Measurements from ENCODE around the gene TRNP1.

TRNP1 gene

GRCh38 chr1:26972821-26973220 is 20.7 kb upstream of the TRNP1 start:
- DNase-seq: no peak

- no peak for DNase-seq
These were observed 16.6 kb upstream of the TRNP1 start for GRCh38 chr1:26976621-26977510.

DNA sequence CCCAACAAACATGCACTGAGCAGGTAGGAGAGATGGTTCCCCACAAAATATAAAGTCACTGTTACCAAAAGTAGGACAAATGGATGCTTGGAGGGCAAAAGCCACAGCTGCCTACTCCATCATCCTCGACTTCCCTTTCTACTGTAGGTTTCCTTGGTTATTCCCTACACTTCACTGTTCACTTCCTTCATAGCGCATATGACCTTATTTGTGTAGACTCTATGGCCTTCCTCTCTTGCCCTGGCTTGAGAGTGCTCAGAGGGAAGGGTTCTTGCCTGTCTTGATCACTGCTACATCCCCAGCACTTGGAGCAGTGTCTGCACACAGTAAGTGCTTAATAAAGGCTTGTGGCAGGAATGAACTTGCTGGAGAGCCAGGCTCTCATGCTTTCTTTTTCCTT is 14.6 kb upstream of the TRNP1 start:
- DNase-seq: peak; percentile 70 to 82

DNA sequence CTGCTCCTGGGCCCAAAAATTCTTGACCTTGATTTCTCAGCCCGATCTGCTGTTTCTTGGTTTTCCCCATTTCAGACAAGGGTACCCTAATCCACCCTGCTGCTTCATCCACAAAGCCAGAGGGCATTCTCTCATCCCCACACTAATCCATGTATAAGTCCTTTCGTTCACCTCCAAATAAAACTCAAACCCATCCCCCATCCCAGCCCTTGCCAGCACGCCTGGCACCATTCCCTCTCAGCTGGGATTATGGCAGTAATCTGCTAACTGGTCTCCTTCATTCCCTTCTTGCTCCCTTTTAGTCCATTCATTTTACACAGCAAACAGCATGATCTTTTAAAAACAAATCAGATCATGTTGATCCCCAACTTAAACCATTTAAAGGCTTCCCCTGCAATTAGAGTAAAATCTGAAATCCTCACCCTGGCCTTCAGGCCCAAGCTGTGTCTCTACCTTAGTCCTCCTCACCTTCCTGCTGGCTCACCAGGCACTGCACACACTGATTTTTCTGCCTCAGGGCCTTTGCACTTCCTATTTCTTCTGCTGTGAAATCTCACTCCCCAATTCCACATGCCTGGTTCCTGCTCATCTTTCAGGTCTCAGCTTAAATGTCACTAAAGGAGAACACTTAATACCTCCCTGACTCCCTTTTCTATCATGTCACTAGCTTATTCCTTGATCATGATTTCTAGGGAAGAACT is 12.2 kb upstream of the TRNP1 start:
- no peak for DNase-seq

GRCh38 chr1:26983863-26984262 is 9.6 kb upstream of the TRNP1 start:
- DNase-seq: no peak

DNA sequence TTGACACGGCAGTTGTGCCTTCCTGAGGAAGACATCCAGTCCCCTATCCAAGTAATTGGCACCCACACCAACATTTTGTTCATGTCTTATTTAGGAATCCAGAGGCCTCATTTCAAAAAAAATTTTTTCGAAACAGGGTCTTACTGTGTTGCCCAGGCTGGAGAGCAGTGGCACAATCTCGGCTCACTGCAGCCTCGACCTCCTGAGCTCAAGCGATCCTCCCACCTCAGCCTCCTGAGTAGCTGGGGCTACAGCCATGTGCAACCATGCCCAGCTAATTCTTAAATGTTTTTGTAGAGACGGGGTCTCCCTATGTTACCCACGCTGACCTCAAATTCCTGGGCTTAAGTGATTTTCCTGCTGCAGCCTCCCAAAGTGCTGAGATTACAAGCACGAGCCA is 9.2 kb upstream of the TRNP1 start:
- no peak for DNase-seq

DNA sequence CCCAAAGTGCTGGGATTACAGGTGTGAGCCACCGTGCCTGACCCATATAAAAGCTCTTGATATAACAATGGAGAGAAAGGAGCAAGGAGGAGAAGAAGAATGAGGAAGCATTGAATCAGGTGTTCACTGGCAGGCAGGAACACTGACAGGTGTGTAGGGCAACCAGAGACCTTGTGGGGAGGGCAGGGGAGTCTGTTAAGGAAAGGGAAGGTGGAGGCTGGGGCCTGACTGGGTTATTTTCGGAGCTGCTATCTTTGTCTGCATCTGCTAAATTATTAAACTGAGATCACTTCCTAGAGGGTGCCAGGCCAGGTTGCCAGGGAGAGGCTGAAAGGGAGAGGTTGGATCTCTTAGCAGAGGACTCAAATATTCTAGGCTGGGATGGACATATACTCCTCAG is 6.8 kb upstream of the TRNP1 start:
- no peak for DNase-seq

GRCh38 chr1:26989403-26990109 is 3.9 kb upstream of the TRNP1 start:
- DNase-seq: peak in 1 of 2 donors; percentile 31

GRCh38 chr1:26991310-26992116 is 2.0 kb upstream of the TRNP1 start:
- peak; percentile 52 to 60 for DNase-seq

DNA sequence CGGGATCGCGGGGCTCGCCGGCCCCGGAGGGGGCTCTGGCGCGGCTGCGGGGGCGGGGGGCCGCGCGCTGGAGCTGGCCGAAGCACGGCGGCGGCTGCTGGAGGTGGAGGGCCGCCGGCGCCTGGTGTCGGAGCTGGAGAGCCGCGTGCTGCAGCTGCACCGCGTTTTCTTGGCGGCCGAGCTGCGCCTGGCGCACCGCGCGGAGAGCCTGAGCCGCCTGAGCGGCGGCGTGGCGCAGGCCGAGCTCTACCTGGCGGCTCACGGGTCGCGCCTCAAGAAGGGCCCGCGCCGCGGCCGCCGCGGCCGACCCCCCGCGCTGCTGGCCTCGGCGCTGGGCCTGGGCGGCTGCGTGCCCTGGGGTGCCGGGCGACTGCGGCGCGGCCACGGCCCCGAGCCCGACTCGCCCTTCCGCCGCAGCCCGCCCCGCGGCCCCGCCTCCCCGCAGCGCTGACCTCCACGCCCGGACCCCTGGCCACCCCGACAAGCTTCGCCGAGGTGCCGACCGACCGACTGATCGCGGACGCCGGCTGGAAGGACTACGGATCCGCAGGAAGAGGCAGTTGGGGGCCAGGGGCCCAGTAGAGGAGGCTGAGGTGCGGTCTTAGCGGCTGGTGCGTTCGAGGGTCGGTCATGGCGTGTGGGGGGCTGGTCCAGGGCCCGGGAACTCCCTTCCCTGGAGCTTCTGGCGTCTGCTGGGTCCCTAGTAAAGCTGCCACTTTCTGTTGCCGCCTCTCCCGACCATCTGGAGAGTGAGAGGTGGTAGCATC is 711 bp downstream of the TRNP1 start:
- DNase-seq: no peak

GRCh38 chr1:26994787-26995517 is 1.5 kb downstream of the TRNP1 start:
- DNase-seq: no peak

DNA sequence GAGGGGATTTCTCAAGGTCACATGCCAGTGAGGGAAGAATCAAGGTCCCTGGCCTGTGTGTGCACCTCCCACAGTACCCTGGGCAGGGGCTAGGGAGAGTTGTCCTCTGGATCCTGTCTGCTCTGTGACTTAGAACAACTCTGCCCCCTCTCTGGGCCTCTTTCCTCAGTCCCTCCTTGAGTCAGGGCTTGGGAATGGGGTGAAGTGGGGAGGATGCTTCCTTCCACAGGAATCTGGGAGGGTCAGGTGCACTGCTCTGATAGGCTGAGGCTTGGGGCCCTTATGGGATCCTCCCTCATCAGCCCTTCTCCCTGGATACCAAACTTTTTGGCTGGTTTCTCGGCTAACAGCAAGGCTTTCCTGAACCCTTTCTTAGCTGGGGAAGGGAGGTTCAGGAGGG is 2.5 kb downstream of the TRNP1 start:
- DNase-seq: no peak

- no peak for DNase-seq
These were observed 3.2 kb downstream of the TRNP1 start for GRCh38 chr1:26996665-26997064.

DNA sequence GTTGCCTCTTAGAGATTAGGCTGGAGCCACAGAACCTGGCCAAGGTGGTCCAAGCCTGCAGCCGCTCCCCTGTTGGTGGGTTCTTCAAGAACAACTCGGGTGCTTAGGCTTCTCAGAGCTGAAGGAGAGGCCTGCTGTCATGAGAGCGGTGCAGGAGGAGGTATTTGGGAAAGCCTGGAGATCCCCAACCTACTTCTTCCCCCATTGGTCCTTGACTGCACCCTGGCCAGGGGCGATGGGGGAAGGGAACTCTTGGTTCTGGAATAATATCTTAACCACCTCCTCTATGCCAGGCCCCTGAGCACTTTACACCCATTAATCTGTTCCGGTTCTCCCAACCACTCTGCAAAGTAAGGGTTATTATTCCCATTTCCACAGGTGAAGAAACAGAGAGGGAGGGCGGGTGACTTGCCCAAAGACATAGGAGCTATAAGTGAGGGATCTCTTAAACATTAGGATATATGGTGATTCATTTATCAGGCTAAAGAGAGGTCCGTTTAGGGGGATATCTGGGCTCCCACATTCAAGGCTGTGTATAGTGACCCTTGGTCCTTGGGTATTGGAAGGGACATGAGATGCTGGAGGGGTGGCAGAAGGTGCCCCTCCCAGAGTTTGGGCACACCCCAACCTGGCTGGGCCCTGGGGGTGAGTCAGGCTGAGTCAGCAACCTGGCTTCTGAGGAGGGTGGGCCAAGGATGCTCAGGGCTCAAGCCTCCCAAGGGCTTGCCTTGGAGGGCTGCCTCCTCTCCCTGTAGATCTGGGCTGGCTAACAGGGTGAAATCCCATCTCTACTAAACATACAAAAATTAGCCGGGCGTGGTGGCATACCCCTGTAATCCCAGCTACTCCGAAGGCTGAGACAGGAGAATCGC is 5.2 kb downstream of the TRNP1 start:
- no peak for DNase-seq

DNA sequence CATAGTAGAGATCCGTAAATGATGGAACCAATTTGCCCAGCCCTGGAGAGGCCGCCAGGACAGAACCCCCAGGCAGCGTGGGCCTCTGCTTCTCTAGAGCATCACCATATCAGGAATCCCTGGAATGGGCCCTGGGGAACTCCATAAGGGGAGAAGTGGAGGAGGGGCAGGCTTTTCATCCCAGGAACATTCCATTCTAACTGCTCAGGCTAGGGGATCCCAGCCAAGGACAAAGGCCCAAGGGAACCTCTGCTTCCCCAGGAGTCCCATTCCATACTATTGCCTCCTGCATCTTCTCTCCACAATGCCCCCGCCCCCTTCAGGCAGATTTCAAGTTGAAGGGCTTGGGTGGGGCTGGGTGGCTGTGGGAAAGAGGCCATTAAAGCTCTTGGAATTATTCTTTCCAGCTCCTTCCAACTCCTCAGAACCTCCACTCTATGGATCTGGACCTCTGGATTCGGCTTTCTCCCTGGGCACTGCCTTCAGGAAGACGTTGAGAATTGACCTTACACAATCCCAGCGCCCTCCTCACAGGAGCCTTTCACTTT is 6.0 kb downstream of the TRNP1 start:
- DNase-seq: no peak

GRCh38 chr1:27000090-27000816 is 6.8 kb downstream of the TRNP1 start:
- no peak for DNase-seq

GRCh38 chr1:27000817-27001460 is 7.4 kb downstream of the TRNP1 start:
- peak; percentile 31 to 61 for DNase-seq

Data from inflammatory macrophage (primary cell).